Keratinocyte (primary cell): ENCODE data around the gene FBXO9. TPM values are rescaled to one million over a fixed set of nuclear protein-coding genes. Genes with fewer than 3 reads are reported as not detected.

ENCODE experiments used
- DNase-seq: peaks from one replicate; pipeline ENCODE4 v3.0.0-alpha.2; 2011; ENCODE audit warnings: low read depth, missing footprints, low spot score
- FAIRE-seq: peaks from 2 replicates; lab custom pipeline; 2011; peaks lifted over from hg19 to GRCh38; lab: Jason Lieb, UNC
- H2AFZ ChIP-seq: 2 replicates; pipeline ENCODE4 v1.6.0; 2012; ENCODE audit warnings: low read length, control low read depth, inconsistent platforms; ENCODE audit not compliant: control insufficient read depth
- H3K27ac ChIP-seq: 2 replicates; pipeline ENCODE4 v1.5.1; 2011; ENCODE audit warnings: low read length; ENCODE audit not compliant: control insufficient read depth, insufficient read depth
- H3K27me3 ChIP-seq: 3 replicates; pipeline ENCODE4 v1.6.0; 2011; ENCODE audit warnings: low read length; ENCODE audit not compliant: control insufficient read depth, insufficient read depth; ENCODE audit errors: extremely low read depth
- H3K36me3 ChIP-seq, 2 experiments: 2 replicates in 1 of 2; 3 replicates in 1 of 2; pipeline ENCODE4 v1.5.1; 2011; ENCODE audit warnings: low read length in 2 of 2, mild to moderate bottlenecking in 1 of 2; ENCODE audit not compliant: control insufficient read depth in 2 of 2, insufficient read depth in 2 of 2; ENCODE audit errors: extremely low read depth in 1 of 2
- H3K4me1 ChIP-seq: 3 replicates; pipeline ENCODE4 v1.5.1; 2011; ENCODE audit warnings: low read length; ENCODE audit not compliant: control insufficient read depth, insufficient read depth; ENCODE audit errors: extremely low read depth
- H3K4me2 ChIP-seq: 3 replicates; pipeline ENCODE4 v1.6.0; 2011; ENCODE audit warnings: low read depth, low read length; ENCODE audit not compliant: control insufficient read depth, insufficient read depth; ENCODE audit errors: extremely low read depth
- H3K4me3 ChIP-seq, 3 experiments: fragments of 200-600 bp in 1 of 3; sonication (generic) in 1 of 3; 2 replicates in 2 of 3; 3 replicates in 1 of 3; pipeline ENCODE4 v1.5.1; 2011 to 2016; ENCODE audit warnings: low read length in 3 of 3, mild to moderate bottlenecking in 3 of 3, control low read depth in 2 of 3, inconsistent platforms in 1 of 3, low read depth in 1 of 3, mixed read lengths in 1 of 3, mixed run types in 1 of 3, moderate library complexity in 1 of 3; ENCODE audit not compliant: control insufficient read depth in 2 of 3, insufficient read depth in 2 of 3; ENCODE audit errors: extremely low read depth in 1 of 3
- H3K79me2 ChIP-seq: 2 replicates; pipeline ENCODE4 v1.6.0; 2012; ENCODE audit warnings: low read length; ENCODE audit not compliant: control insufficient read depth, insufficient read depth
- H3K9ac ChIP-seq: 3 replicates; pipeline ENCODE4 v1.6.0; 2011; ENCODE audit warnings: low read length; ENCODE audit not compliant: control insufficient read depth, insufficient read depth; ENCODE audit errors: extremely low read depth
- H3K9me1 ChIP-seq: 3 replicates; pipeline ENCODE4 v1.6.0; 2011; ENCODE audit warnings: low read length; ENCODE audit not compliant: control insufficient read depth, insufficient read depth; ENCODE audit errors: extremely low read depth
- H3K9me3 ChIP-seq: 2 replicates; pipeline ENCODE4 v1.5.1; 2012; ENCODE audit warnings: low read depth, low read length; ENCODE audit not compliant: control insufficient read depth
- H4K20me1 ChIP-seq: 3 replicates; pipeline ENCODE4 v1.6.0; 2011; ENCODE audit warnings: low read length; ENCODE audit not compliant: control insufficient read depth, insufficient read depth; ENCODE audit errors: extremely low read depth
- CTCF ChIP-seq, 3 experiments: IDR thresholded peaks in 1 of 3; conservative IDR thresholded peaks in 1 of 3; optimal IDR thresholded peaks in 1 of 3; 2 replicates in 2 of 3; 3 replicates in 1 of 3; pipeline versions ENCODE3 to v1.5.1; 2011; ENCODE audit warnings: low read length in 3 of 3, mild to moderate bottlenecking in 3 of 3, moderate library complexity in 2 of 3, control low read depth in 1 of 3, inconsistent platforms in 1 of 3; ENCODE audit not compliant: insufficient read depth in 2 of 3; ENCODE audit errors: extremely low read depth in 1 of 3
- EZH2 ChIP-seq: IDR thresholded peaks from one replicate; pipeline ENCODE4 v1.6.1; 2012; ENCODE audit warnings: inconsistent platforms, mild to moderate bottlenecking, low read length, moderate library complexity
- dilution Hi-C: fragments of 300-500 bp; cut with MboI; formaldehyde crosslinking; loops from one replicate; pipeline ENCODE4 v1.7.0; 2020; ENCODE audit warnings: low sequenced_read_pairs; ENCODE audit not compliant: extremely low pct_ligation_motif_present
- polyA plus RNA-seq, 5 experiments: library from polyadenylated mRNA; depleted of rRNA in 3 of 5; stranded (reverse) in 3 of 5; stranded (forward) in 1 of 5; unstranded in 1 of 5; fragments of >200 nt; gene quantifications; 1 replicate in 1 of 5; 2 replicates in 3 of 5; 3 replicates in 1 of 5; pipeline versions ENCODE4 v1.2.1 to v1.2.3, GENCODE V29; 2011 to 2012; ENCODE audit warnings: missing spikeins in 2 of 5, low read depth in 1 of 5, low replicate concordance in 1 of 5

FBXO9 gene
- polyA plus RNA-seq, 1 donor (not counting 4 experiments of a cell fraction or from before 2014, with no cell fraction given), result 71.8 TPM

GRCh38 chr6:53018446-53018845 is 46.8 kb upstream of the FBXO9 start:
- Histone ChIP-seq H3K27ac (no peak overlapping the region), H3K27me3 (no peaks in the 10 kb centered on the region), H3K79me2 (no peaks in the 10 kb centered on the region), H3K4me1 (no peaks in the 10 kb centered on the region), H3K9me3 (no peaks in the 10 kb centered on the region), H3K9ac (no peak overlapping the region), H3K36me3 (peaks cover under 1 to 2% of the 10 kb centered on the region in 2 experiments), H4K20me1 (no peaks in the 10 kb centered on the region), H3K9me1 (no peaks in the 10 kb centered on the region), H3K4me3 (no peak overlapping the region), H3K4me2 (no peak overlapping the region), H2AFZ (no peak overlapping the region)
- FAIRE-seq (no peak), DNase-seq (no peak)
- TF ChIP-seq EZH2, result no peak
- no peak for TF ChIP-seq CTCF (optimal IDR thresholded peaks at IDR 0.05 in 1 of 3, IDR thresholded peaks at IDR 0.05 in 1 of 3, conservative IDR thresholded peaks at IDR 0.05 in 1 of 3; ENCODE audit: extremely low read depth in 1 of 3, insufficient read depth in 2 of 3, low read length in 3 of 3)
- dilution Hi-C loops, result no loop called here

GRCh38 chr6:53020005-53020744 is 45.0 kb upstream of the FBXO9 start:
- Histone ChIP-seq H3K9me1 (no peaks in the 10 kb centered on the region), H3K27ac (no peak overlapping the region), H4K20me1 (no peaks in the 10 kb centered on the region), H3K9me3 (no peaks in the 10 kb centered on the region), H3K9ac (no peak overlapping the region), H3K4me2 (no peak overlapping the region), H3K4me3 (no peak overlapping the region), H3K36me3 (peaks cover 0 to 2% of the 10 kb centered on the region in 2 experiments), H3K27me3 (no peaks in the 10 kb centered on the region), H2AFZ (no peak overlapping the region), H3K4me1 (no peaks in the 10 kb centered on the region), H3K79me2 (no peaks in the 10 kb centered on the region)
- FAIRE-seq (no peak), DNase-seq (no peak)
- TF ChIP-seq EZH2 (no peak), CTCF (optimal IDR thresholded peaks at IDR 0.05 in 1 of 3, IDR thresholded peaks at IDR 0.05 in 1 of 3, conservative IDR thresholded peaks at IDR 0.05 in 1 of 3; ENCODE audit: extremely low read depth in 1 of 3, insufficient read depth in 2 of 3, low read length in 3 of 3) (no peak)
- dilution Hi-C loops, result no loop called here
